Parathyroid adenoma (tissue), 2 donors: ENCODE data around the gene CDH10.

Source experiments
- H2AFZ ChIP-seq: fragments of 300-600 bp; sonication (generic); one replicate; pipeline ENCODE4 v1.7.0; 2017; ENCODE audit warnings: antibody characterized with exemption, mild to moderate bottlenecking
- H3K27ac ChIP-seq: fragments of 300-600 bp; sonication (generic); one replicate; pipeline ENCODE4 v1.7.0; 2017
- H3K27me3 ChIP-seq: fragments of 300-600 bp; sonication (generic); one replicate; pipeline ENCODE4 v1.7.0; 2017; ENCODE audit warnings: low read length; ENCODE audit not compliant: control insufficient read depth, insufficient read depth
- H3K36me3 ChIP-seq: fragments of 300-600 bp; sonication (generic); one replicate; pipeline ENCODE4 v1.7.0; 2017; ENCODE audit warnings: low read length; ENCODE audit not compliant: control insufficient read depth, insufficient read depth
- H3K4me1 ChIP-seq: fragments of 300-600 bp; sonication (generic); one replicate; pipeline ENCODE4 v1.7.0; 2017; ENCODE audit warnings: control low read depth
- H3K4me2 ChIP-seq: fragments of 300-600 bp; sonication (generic); one replicate; pipeline ENCODE4 v1.7.0; 2017; ENCODE audit warnings: low read length
- H3K4me3 ChIP-seq: fragments of 300-600 bp; sonication (generic); one replicate; pipeline ENCODE4 v1.7.0; 2017; ENCODE audit warnings: low read depth, low read length
- H3K79me2 ChIP-seq: fragments of 300-600 bp; sonication (generic); one replicate; pipeline ENCODE4 v1.7.0; 2017; ENCODE audit warnings: control low read depth
- H3K9ac ChIP-seq: fragments of 300-600 bp; sonication (generic); one replicate; pipeline ENCODE4 v1.7.0; 2017; ENCODE audit warnings: mild to moderate bottlenecking
- H3K9me3 ChIP-seq: fragments of 300-600 bp; sonication (generic); one replicate; pipeline ENCODE4 v1.7.0; 2017; ENCODE audit warnings: low read length; ENCODE audit not compliant: control insufficient read depth
- CTCF ChIP-seq: fragments of 300-600 bp; sonication (generic); IDR thresholded peaks from one replicate; pipeline ENCODE4 v1.7.0; 2017; ENCODE audit warnings: antibody characterized with exemption, mild to moderate bottlenecking
- donor health status: primary hyperparathyroidism.

CDH10 gene

GRCh38 chr5:24616566-24616965, 28.2 kb downstream of the CDH10 start:
- Histone ChIP-seq H3K36me3 (no peaks in the 10 kb centered on the region), H3K9me3 (no peaks in the 10 kb centered on the region), H3K4me2 (no peak overlapping the region), H3K4me1 (no peaks in the 10 kb centered on the region), H3K27me3 (no peaks in the 10 kb centered on the region), H2AFZ (no peak overlapping the region), H3K27ac (no peak overlapping the region), H3K79me2 (no peaks in the 10 kb centered on the region), H3K4me3 (no peak overlapping the region), H3K9ac (no peak overlapping the region)
- TF ChIP-seq CTCF, result no peak

- no peaks in the 10 kb centered on the region for H3K27me3 ChIP-seq
- H3K4me2 ChIP-seq, result no peak overlapping the region
- H3K36me3 ChIP-seq, result no peaks in the 10 kb centered on the region
- H3K79me2 ChIP-seq, result no peaks in the 10 kb centered on the region
- H3K27ac ChIP-seq, result no peak overlapping the region
- no peak overlapping the region for H3K4me3 ChIP-seq
- no peak overlapping the region for H2AFZ ChIP-seq
- no peak for TF ChIP-seq CTCF
- H3K9me3 ChIP-seq, result no peaks in the 10 kb centered on the region
- H3K9ac ChIP-seq, result no peak overlapping the region
- no peaks in the 10 kb centered on the region for H3K4me1 ChIP-seq
Observed at GRCh38 chr5:24615159-24615558, 29.6 kb downstream of the CDH10 start.

- H3K9ac ChIP-seq, result no peak overlapping the region
- no peaks in the 10 kb centered on the region for H3K9me3 ChIP-seq
- H3K27me3 ChIP-seq, result no peaks in the 10 kb centered on the region
- no peak overlapping the region for H3K4me2 ChIP-seq
- TF ChIP-seq CTCF, result no peak
- H3K79me2 ChIP-seq, result no peaks in the 10 kb centered on the region
- H3K4me1 ChIP-seq, result no peaks in the 10 kb centered on the region
- no peak overlapping the region for H2AFZ ChIP-seq
- H3K36me3 ChIP-seq, result no peaks in the 10 kb centered on the region
- no peak overlapping the region for H3K27ac ChIP-seq
- no peak overlapping the region for H3K4me3 ChIP-seq
Observed at GRCh38 chr5:24609706-24610105, 35.1 kb downstream of the CDH10 start.

DNA sequence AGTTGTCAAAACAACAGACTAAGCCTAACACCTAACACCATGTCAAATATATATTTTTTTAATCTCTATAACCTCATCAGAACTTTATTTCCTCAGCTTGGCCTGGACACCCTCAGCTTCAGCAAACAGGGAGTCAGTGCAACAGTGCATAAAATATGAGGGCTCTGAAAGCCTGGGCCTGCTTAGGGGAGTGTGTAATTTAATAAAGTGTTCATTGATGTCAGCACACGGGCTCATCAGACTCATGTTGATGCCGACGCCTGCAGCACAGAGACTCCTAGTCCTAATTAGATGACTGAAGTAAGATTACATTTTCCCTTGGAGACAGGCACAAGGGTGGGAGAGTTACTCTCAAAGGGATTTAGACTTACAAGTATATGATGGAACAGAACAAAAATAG, 37.8 kb downstream of the CDH10 start:
- no peak for TF ChIP-seq CTCF
- Histone ChIP-seq H3K4me2 (no peak overlapping the region), H3K27ac (no peak overlapping the region), H3K9ac (no peak overlapping the region), H3K9me3 (no peaks in the 10 kb centered on the region), H3K4me3 (no peak overlapping the region), H2AFZ (no peak overlapping the region), H3K4me1 (no peaks in the 10 kb centered on the region), H3K27me3 (no peaks in the 10 kb centered on the region), H3K79me2 (no peaks in the 10 kb centered on the region), H3K36me3 (no peaks in the 10 kb centered on the region)

GRCh38 chr5:24602188-24602587, 42.6 kb downstream of the CDH10 start:
- no peaks in the 10 kb centered on the region for H3K79me2 ChIP-seq
- TF ChIP-seq CTCF, result no peak
- no peak overlapping the region for H3K27ac ChIP-seq
- no peaks in the 10 kb centered on the region for H3K9me3 ChIP-seq
- H2AFZ ChIP-seq, result no peak overlapping the region
- no peaks in the 10 kb centered on the region for H3K27me3 ChIP-seq
- no peaks in the 10 kb centered on the region for H3K36me3 ChIP-seq
- H3K4me1 ChIP-seq, result no peaks in the 10 kb centered on the region
- H3K4me2 ChIP-seq, result no peak overlapping the region
- H3K9ac ChIP-seq, result no peak overlapping the region
- H3K4me3 ChIP-seq, result no peak overlapping the region
